Hematopoietic multipotent progenitor cell (in vitro differentiated cells): ENCODE measurements around the gene NELFCD. TPM values are rescaled to one million over a fixed set of nuclear protein-coding genes. Genes with fewer than 3 reads are reported as not detected.

ENCODE experiments used
- DNase-seq, 3 donors: peaks; one replicate each; pipeline ENCODE4 v3.0.0-alpha.2; 2011 to 2015; ENCODE audit warnings: low read depth in 2 of 3, low spot score in 2 of 3
- total RNA-seq: library from RNA; depleted of rRNA; stranded (reverse); fragments of >200 nt; gene quantifications from one replicate; pipeline ENCODE4 v1.2.3, GENCODE V29; 2012

Gene NELFCD
- total RNA-seq, 1 donor: 54.9 TPM

DNA sequence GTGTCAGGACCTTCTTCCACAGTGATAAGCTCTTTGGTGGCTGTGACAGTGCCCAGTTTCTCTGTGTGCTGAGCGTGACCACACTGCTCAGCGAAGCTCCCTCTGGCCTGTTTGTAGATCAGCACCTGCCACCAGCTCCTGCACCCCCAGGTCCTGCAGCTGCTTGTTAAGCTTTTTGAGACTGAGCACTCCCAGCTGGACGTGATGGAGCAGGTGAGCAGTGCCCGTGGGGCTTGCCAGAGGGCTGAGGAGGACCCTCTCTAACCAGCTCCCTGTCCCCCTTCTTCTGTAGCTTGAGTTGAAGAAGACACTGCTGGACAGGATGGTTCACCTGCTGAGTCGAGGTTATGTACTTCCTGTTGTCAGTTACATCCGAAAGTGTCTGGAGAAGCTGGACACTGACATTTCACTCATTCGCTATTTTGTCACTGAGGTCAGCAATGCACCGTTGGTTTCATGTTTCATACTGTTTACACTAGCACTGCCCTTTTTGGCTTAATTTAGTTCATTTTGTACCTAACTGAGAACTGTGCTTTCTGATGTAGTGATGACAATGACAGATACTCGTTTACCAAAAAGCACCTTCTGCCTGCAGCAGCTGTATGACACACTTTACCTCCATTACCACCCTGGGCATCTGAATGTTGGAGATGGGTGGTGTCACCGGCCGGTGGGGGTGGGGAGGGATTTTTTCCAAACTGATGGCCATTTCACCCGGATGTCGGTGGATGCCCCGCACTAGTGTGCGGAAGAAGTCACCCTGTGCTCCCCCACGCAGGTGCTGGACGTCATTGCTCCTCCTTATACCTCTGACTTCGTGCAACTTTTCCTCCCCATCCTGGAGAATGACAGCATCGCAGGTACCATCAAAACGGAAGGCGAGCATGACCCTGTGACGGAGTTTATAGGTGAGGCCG lies 12.5 kb downstream of the NELFCD start:
- DNase-seq: no peak

DNA sequence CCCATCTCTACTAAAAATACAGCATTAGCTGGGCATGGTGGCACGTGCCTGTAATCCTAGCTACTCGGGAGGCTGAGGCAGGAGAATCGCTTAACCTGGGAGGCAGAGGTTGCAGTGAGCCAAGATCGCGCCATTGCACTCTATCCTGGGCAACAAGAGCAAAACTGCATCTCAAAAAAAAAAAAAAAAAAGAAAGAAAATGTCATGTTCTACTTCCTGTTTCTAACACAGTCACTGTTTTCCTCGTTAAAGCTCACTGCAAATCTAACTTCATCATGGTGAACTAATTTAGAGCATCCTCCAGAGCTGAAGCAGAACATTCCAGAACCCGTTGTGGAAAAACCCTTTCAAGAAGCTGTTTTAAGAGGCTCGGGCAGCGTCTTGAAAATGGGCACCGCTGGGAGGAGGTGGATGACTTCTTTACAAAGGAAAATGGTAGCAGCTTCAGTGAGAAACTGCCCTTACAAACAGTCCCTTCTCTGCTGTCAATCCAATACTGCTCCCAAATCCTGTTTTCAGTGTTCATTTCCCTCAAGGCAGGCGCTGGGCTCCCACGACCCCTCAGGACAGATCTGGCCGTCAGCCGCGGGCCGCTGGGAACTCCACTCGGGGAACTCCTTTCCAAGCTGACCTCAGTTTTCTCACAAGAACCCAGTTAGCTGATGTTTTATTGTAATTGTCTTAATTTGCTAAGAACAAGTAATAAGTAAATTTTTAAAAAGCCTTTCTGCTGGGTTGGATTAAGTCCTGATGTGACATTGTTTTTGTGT lies 13.5 kb downstream of the NELFCD start:
- no peak for DNase-seq

DNA sequence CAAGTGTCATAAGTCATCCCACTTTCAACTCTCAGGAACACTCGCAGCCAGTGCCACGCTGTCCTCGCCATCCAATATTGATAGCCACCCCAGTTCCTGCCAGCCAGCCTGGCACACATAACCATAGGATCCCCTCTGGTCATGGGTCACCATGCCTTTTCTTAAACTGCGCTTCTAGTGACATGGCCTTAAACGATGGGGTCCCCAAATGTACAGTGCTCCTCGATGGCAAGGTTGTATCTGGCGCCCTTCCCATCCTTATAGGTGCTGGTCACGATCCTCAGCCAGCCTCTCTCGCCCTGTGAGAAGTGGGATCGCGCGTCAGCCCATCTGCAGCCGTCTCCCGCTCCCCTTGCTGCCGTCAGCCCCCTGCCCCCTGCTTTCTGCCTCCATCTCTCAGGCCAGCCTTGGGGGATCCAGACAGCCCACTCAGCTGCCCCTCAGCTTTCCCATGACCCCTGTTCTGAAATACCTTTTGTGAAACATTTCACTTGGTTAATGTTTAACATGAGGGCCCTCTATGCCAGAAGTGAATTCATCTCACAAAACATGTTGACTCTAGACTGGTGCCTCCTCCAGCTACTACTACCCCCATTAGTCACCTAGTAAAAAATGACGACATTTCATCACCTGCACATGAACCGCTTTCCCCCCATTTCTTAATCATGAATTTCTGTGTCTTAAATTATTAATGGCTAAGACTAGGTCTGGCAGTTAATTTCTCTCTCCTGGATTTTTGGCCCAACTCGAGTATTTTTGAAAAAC lies 14.6 kb downstream of the NELFCD start:
- no peak for DNase-seq

DNA sequence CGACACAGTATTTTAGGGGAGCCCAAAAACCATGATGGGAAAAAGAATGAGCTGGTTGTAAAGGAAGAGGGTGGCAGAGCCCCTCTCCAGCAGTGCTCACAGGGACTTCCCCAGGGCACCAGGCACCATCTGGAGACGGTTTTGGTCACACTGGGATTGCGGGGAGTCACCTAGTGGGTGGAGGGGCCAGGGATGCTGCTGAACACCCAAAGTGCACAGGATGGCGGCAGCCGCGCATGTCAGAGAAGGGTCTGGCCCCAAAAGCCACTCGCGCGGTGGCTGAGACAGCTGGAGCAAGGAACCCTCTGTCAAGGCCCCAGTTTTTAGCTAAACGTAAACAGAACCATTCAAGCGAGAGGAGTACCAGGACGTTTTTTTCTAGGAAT lies 15.2 kb downstream of the NELFCD start:
- DNase-seq: no peak

DNA sequence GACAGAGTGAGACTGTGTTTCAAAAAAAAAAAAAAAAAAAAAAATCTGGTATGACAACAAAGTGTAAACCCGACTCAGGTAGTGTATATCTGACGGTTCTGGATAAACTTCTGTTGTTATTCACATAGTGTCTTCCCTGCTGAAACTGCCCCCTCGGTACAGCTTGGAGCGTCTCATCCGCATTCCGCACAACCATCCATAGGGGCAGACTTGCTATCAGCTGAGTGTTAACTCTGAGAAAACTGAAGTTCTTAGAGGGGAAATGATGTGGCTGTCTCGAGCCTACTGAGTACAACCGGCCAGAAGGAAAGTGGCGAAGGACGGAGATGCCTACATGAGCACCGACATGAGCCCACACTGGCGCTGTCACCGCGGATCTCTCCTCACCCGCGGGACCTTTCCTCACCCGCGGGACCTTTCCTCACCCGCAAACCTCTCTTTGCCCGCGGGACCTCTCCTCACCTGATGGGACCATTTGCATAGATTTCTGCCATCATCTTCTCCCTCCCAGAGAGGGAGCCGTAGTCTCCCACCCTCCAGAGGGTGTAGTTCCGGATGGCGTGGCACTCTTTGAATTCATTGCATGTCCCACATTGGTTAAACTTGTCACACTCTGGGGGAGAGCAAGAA lies 16.2 kb downstream of the NELFCD start:
- DNase-seq: no peak

DNA sequence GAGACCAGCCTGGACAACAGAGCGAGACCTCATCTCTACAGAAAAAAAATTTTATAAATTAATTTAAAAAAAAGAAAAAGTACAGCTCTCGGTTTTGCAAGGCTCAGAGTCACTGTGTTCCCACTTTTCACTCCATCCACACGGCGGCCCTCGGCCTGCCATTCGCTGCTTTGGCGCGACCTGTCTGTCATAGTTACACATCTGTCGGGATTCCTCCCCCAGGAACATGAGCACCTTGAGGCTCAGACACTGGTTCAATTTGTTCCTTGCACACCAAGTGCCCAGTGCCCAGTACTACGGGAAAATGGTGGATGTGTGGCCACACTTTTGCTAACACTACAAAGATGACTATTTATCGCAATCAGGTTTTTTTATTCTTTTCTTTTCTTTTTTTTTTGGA lies 17.6 kb downstream of the NELFCD start:
- DNase-seq: no peak

DNA sequence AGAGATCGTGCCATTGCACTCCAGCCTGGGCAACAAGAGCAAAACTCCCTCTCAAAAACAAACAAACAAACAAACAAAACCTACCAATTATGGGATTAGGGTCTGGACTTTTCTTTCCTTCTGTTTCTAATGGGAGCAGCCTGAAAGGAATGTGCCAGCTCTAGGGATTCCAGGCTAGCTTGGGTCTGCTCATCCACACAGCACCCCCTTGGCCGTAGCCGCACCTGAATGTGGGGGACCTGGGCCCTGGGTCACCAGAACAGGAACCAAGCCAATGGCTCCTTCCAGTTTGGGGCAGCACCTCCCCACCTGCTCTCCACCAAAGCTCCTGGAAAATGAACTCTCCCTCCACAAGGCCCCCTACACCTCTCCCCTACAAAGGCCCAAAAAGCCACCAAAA lies 19.3 kb downstream of the NELFCD start:
- no peak for DNase-seq

DNA sequence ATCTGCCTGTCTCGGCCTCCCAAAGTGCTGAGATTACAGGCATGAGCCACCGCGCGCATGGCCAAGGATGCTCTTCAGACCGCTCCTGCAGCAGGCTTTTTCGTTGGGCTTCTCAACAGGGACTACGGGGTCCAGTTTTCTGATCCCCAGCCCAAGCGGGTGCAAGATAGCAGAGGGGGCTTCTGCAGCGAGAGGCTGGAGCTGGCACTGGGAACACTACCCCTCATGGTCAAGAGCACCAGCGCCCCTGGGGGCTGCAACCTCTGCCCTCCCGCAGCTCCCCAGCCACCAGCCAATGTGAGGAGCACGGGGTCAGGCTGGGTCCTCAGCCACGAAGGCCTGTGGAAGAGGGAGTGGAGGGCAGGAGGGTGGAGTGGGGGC lies 20.0 kb downstream of the NELFCD start:
- no peak for DNase-seq

DNA sequence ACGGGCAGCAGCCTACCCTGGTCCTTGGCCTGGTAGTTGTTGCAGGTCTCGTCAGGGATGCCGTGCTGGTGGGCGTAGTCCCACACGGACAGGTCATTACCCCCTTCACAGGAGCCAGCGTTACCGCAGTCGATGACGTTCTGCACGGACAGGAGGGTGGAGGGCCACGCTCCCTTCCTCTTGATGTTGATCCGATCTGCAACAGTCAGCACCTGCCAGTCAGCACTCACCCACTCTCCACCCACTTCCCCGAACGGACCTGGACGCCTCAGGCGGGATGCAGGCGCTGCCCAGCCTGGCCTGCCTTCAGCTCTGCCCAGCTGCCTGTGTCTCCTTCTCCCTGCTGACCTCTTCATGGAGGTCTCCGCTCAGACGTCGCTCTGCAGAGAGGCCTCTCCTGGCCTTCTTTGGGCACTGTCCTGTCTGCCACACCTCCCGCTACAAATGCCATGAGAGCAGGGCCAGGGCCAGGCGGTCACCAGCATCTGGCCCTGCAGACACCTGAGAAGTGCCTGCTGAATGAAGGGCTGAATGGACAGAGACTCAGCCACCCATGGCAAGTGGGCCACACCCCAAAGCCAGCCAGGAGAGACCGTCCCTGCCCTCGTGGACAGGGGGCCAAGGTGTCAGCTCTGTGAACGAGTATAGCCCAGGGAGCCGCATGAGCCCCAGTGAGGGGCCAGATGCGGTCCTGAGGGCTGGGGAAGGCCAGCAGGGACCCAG lies 20.6 kb downstream of the NELFCD start:
- DNase-seq: no peak

DNA sequence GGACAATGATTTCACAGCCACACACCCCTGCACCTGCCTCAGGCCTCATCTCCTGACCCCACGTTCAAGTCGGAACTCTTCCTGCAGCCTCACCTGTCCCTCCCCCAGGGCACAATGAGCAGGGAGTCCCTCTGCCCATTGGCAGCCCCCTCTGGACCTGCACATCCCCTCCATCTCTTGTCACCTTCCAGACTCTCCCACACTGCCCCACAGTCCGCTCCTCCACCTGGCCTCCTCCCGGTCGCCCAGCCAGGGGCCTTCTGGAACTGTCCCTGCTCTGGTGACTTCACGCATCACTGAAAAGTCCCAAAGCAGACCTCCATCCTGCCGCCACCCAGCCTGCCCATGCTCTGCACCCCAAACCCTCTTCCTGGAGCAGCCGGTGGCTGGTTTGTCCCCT lies 21.3 kb downstream of the NELFCD start:
- no peak for DNase-seq

DNA sequence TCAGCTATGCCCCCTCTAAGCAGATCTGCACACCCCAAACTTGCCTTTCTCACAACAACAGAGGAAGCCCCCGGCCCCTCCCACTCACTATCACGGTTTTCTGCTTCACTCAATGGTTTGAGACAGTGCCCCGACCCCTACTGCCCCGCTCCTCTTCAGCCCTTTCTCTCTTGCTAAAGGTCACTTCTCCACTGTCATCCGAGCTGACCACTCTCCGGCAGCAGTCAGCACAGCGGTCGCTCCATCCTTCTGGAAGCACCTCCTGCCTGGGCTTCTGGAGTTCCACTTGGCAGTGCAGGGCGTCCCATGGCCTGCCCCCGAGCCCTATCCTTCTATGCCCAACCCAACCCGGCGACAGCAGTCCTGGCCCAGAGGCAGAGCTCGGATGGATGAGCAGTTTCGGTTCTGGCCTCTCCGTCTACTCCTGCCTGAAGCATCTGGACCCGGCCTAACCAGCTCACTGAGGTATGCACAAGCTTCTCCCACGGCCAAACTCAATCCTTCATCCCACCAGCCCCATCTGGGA lies 21.9 kb downstream of the NELFCD start:
- no peak for DNase-seq

DNA sequence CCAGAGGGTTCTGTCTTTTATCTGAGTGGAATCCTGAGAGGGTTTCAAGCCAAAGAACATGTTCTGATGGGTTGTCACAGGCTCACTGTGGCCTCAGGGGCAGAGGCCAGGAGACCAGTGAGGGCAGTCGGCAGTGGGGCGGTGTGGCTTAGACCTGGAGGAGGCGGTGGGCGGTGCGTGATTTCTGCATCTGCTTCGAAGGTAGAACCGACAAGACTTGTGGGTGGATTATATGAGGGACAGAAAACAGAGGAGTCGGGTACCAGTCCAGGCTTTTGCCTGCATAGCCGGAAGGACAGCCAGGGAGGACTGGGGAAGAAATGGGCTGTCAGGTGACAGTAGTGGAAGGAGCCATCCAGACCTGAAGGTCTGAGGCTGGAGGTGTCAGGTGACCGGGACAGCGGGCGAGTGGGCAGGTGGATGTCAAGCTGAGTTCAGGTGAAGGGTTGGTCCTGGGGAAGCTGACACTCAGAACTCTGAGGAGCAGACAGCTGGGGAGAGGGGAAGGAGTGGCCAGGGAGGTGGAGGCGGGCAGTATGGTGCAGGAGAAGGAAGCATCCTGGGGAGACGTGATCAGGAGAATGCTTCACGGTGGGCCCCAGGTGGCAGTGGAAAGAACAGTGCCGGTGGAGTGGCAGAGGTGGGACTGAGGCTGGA lies 22.9 kb downstream of the NELFCD start:
- no peak for DNase-seq

DNA sequence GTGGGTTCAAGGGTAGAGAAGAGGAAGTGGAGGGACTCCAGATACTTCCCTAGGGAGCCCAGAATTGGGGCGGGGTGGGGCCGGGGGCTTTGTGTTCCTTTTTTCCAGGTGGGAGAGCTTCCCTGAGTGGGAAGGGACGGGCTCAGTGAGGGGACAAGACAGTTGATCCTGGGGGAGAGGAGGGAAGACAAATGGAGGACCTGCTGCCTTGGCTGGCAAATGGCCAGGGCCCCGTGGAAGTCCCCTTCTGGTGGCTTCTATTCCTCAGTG lies 23.4 kb downstream of the NELFCD start:
- peak; percentile 24 to 82 (median 81) for DNase-seq

DNA sequence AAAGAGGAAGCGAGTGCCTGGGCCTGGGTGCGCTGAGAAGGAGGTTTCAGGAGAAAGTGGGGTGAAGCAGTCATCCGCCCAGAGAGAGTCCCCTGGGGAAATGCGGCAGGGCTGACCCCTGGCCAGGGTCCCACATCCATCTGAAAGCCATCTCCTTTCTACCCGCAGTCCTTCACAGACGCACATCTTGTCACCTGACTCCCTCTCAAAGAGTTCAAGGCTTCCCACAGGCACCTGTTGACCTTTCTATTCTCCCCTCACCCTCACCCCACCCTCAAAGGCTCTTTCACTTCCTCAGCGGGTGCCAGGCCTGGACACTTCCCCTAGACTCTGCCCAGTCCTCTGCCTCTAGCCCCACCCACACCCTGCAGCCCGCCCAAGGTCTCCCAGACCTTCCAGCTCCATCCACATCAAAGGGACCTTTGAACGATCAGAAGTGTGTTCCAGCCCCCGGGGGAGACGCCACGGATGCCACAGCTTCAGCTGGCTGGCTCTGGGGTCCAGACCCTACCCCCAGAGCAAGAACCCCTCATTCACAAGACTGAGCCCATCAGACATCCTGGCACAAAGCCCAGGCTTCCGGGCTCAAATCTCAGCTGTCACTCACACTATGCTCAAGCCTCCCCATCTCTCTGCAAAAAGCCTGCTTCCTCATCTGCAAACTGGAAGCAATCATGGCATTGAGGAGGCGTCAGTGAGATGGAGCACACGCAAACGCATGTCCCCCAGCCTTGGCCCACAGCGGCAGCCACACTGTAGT lies 23.9 kb downstream of the NELFCD start:
- DNase-seq: peak in 2 of 3 donors; percentile 70 to 85

DNA sequence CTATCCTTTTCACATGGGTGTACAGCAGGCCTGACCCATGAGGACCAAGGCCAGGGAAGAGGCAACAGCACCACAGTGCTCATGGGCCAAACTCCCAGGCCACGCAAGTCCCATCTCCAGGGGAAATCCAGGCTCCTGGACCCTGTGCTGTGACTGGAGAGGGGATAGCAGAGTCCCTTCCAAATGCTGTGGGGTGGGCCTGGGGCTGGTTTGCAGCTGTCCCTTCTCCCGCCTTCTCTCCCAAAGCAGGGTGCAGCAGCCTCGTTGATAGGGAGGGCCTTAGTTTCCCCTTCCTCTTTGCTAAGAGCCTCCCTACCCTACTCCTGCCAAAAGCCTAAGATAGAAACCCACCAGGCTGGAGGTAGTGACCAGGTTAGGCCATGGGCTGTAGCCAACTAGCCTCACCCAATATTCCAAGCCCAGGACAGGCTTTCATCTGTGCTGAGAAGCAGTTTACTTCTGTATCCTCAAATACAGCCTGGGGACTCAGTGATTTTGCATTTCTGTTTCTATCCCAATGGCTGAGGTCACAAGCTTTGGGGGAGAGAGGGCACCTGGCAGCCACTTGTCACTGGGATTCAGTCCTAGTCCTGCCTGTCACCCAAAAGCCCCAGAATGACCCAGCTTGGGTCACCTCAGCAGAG lies 24.6 kb downstream of the NELFCD start:
- no peak for DNase-seq

DNA sequence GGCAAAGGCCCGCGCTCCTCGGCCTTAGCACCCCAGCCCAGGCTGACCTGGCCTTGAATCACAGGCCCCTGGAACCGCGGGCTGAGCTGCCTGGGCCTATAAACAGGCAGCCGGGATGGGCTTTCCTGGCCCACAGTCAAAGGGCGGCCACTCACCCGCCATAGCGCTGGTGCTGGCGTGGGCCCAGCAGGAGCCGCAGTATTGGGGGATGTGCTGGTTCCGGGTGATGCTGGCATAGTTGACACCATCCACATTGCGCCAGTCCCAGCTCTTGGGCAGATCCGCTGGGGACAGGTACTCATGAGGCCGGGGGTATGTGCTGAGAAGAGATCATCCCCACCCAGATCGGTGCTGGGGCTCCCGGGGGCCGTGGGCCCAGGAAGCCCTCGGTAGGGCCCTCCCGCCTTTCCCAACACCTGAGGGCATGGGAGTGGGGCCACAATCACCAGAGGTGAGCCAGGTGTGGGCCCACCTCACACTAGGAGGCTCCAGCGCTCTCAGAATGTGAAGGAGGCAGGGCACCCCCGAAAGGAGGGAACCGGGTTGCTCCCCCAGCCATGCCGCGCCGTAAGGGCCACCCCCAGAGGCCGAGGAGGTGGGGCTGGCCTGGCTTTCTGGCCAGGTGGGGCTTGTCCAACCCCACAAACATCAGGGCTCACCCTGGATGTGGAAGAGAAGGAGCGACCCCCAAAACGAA lies 25.3 kb downstream of the NELFCD start:
- no peak for DNase-seq

DNA sequence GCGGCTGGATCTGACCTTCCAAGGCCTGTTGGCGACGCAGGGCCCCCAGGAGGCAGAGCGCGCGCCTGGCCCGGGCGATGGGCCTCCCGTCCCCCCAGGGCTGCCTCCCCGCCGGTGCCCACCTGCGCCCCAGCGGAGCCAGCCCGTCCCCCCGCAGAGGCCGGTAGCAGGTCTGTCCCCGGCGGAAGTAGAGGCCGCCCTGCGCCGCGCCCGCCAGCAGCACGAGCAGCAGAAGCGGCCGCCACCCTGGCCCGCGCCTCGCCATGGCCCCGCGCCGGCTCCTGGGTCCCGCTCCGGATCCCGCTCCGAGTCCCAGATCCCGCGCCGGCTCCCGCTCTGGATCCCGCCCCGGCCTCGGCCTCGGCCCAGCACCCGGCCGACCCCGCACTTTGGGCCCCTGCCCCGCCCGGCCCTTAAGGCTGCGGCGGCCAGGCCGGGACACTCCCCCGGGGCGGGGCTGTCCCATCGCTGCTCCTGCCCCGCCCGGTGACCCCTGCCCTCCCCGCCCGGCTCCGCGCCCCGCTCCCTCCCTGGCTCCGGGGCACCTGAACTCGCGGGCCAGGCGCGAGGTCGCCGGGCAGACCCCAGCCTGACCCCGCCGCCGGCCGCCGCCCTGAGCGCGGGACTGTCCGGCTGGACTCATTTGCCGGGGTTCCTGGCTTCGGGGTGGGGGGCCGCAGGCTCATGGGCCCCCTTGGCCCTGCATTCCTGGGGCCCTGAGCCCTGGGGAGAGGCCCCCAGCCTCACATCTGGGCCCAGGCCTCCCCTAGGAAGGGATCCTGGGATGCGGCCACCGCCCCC lies 26.0 kb downstream of the NELFCD start, which contains the start of gene CTSZ:
TSS of gene CTSZ (minus strand) at position 391 of the 801 bp plus-strand sequence. CDS start at position 265, 126 bp downstream.
- DNase-seq: no peak
